NK-92 treated with Interleukin-12 subunit alpha and Interleukin-12 subunit beta, amount 100 ng/mL, for 24 hours (cell line): ENCODE measurements around the gene MYO1D.
A peak's percentile ranks its signal among the peaks of the same experiment; 100 is the strongest.

Experiments used
- DNase-seq: peaks from one replicate; lab custom pipeline; 2025; lab: John Stamatoyannopoulos, UW

MYO1D gene

GRCh38 chr17:32622540-32622939 lies 254.4 kb downstream of the MYO1D start:
- no peak for DNase-seq

GRCh38 chr17:32621612-32622312 lies 255.2 kb downstream of the MYO1D start:
- DNase-seq = no peak

- no peak for DNase-seq
Observed at GRCh38 chr17:32615326-32615725, 261.6 kb downstream of the MYO1D start.

- DNase-seq = no peak
Observed at GRCh38 chr17:32610943-32611342, 266.0 kb downstream of the MYO1D start.

GRCh38 chr17:32609884-32610650 lies 266.9 kb downstream of the MYO1D start:
- DNase-seq = no peak

GRCh38 chr17:32609085-32609484 lies 267.8 kb downstream of the MYO1D start:
- DNase-seq = peak; percentile 51

- no peak for DNase-seq
Observed at GRCh38 chr17:32608267-32608666, 268.7 kb downstream of the MYO1D start.

GRCh38 chr17:32604966-32605365 lies 272.0 kb downstream of the MYO1D start:
- no peak for DNase-seq

- DNase-seq = no peak
Observed at GRCh38 chr17:32602396-32602795, 274.5 kb downstream of the MYO1D start.

- DNase-seq = no peak
Observed at GRCh38 chr17:32601866-32602265, 275.1 kb downstream of the MYO1D start.

GRCh38 chr17:32596628-32597027 lies 280.3 kb downstream of the MYO1D start:
- peak; percentile 24 for DNase-seq

GRCh38 chr17:32596206-32596605 lies 280.7 kb downstream of the MYO1D start:
- DNase-seq = no peak

- DNase-seq = no peak
Observed at GRCh38 chr17:32593003-32593402, 283.9 kb downstream of the MYO1D start.

GRCh38 chr17:32591405-32591804 lies 285.5 kb downstream of the MYO1D start:
- DNase-seq = no peak

- no peak for DNase-seq
Observed at GRCh38 chr17:32590974-32591373, 285.9 kb downstream of the MYO1D start.

GRCh38 chr17:32588982-32589381 lies 287.9 kb downstream of the MYO1D start:
- no peak for DNase-seq

- DNase-seq = no peak
Observed at GRCh38 chr17:32588135-32588534, 288.8 kb downstream of the MYO1D start.

GRCh38 chr17:32586666-32587065 lies 290.3 kb downstream of the MYO1D start:
- no peak for DNase-seq

GRCh38 chr17:32584792-32585191 lies 292.1 kb downstream of the MYO1D start:
- no peak for DNase-seq

- DNase-seq = no peak
Observed at GRCh38 chr17:32583053-32583452, 293.9 kb downstream of the MYO1D start.

- DNase-seq = no peak
Observed at GRCh38 chr17:32575852-32576251, 301.1 kb downstream of the MYO1D start.

GRCh38 chr17:32570081-32570396 lies 306.9 kb downstream of the MYO1D start:
- DNase-seq = no peak

GRCh38 chr17:32569171-32570080 lies 307.5 kb downstream of the MYO1D start:
- DNase-seq = no peak
